GM11168 (cell line): ENCODE data around the gene ROBO3.

Source experiments
- in situ Hi-C: fragments of 300-500 bp; cut with MboI; formaldehyde crosslinking; loops from one replicate; pipeline ENCODE4 v1.12.0; 2022; ENCODE audit warnings: low sequenced_read_pairs; ENCODE audit not compliant: unreplicated experiment

Gene ROBO3

DNA sequence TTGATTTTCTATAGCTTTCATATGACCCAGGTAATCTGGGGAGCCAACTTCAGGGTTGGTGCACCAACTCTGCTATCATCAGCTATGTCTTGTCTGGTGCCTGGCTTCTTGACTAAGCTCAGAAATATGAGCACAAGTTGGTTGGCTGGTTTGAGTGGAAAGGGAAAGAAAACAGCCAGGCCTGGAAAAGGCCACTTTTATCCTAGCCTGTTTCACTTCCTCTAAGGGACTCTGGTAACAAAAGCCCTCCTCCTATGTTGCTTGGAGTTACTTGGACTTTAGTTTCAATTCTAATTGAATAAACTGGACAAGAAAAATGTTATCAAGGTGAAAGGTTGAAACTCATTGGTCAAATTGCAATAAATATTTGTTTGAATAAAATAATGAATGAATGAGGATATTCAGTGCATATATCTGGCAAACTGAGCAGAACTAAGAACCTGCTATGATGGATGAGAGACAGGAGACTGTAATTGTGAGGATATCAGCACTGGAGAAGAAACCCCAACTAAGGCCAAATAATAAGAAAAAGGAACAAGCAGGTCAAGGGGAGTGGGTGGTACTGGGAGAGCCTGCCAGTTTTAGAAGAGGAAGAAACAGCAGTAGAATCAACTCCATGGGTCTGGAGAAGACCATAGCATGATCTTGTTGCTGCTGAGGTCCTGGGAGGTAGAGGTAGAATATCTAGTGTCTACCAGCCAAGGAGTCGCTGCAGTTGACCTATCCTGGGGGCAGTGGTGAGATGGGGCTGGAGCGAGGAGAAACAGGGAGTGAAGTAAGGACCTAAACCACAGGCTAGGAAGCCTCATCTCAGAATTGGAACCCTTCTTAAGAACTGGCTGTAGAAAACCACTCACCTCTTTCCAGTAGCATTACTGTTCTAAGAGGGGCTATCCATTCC is 24.2 kb downstream of the ROBO3 start:
- in situ Hi-C loops: no loop called here

DNA sequence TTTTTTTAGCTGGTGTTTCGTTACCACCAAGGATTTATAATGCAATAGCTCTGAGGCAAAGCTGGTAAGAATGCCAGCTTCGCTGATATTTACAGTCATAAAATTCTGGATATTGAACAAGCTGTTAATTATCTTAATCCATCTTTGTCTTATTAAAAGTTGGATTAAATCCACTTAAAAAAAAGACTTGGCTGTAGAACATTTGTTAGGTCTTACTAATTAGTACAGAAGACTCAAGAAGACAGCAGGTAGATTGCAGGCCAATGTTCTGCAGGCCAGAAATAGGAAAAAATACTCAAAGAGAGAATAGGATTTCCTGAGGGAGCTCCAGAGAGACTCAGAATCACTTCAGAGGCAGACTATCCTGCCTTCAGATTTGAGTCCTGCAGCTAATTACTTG is 24.9 kb downstream of the ROBO3 start:
- in situ Hi-C loops: no loop called here

DNA sequence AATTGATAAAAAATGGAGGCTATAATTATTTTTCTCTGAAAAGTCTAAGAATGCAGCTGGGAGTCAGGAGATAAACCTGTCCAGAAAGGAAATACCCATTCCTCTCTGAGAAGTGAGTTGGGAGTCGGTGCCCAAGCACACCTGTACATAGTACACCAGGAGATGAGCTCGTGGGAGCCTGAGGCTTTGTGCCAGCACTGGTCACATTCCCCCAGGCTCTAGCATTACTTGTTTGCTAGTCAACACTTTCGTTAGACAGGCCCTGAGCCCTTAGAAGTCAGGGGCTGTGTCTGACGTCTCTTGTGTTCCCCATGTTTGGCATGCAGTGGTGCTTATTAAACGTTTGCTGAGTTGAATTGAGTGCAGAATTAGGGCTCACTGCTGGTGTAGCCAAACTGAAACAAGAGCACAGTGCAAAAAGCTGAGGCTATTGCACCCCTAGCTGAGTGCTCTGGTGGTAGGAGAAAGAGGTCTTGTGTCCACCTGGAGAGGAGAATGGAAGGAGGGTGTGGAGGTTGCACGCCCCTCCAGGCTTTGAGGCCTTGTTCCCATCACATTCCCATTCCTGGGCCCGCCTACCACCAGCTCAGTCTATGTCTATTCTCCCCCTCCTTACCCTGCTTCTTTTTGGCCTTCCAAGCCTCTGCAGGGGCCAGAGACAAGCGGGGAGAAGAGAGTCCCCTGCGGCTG is 25.6 kb downstream of the ROBO3 start:
- in situ Hi-C loops: no loop called here

DNA sequence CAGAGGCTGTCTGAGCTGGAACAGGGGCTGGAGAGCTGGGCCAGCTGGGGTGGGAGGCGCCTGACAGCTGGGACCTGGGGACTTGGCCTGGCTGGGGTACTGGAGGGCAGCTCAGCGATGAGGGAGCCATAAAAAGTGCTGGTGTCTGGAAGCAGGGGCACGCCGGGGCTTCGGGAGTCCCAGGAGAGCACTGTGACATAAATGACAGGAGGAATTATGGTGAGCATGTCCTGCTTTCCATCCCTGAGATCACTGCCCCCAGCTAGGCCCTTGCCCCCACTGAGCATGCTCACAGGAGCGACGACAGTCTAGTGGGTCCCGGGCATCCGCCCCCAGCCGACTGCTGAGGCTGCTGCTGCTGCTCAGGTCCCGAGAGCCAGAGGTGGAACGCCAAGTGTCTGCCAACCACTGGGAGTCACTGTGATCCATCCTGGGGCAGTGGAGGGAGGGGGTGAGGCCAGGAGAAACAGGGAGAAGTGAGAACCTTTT is 26.2 kb downstream of the ROBO3 start:
- in situ Hi-C loops: no loop called here

DNA sequence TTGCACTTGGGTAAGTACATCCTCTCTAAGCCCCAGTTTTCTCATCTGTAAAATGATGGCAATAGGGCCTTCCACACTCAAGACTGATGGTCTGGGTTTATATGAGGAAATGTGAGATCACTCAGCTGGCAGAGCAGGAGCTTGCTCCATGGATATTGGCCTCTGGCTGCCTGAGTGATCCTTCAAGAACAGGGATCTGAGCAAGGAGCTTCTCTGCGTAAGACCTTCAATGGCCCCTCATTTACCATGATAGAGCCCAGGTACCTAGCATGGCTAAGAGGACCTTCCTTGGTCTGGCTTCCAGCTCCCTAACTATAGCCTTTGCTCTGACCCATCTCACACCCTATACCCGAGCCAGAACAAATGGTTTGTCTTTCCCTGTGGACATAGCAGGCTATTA is 26.9 kb downstream of the ROBO3 start:
- in situ Hi-C loops: no loop called here

DNA sequence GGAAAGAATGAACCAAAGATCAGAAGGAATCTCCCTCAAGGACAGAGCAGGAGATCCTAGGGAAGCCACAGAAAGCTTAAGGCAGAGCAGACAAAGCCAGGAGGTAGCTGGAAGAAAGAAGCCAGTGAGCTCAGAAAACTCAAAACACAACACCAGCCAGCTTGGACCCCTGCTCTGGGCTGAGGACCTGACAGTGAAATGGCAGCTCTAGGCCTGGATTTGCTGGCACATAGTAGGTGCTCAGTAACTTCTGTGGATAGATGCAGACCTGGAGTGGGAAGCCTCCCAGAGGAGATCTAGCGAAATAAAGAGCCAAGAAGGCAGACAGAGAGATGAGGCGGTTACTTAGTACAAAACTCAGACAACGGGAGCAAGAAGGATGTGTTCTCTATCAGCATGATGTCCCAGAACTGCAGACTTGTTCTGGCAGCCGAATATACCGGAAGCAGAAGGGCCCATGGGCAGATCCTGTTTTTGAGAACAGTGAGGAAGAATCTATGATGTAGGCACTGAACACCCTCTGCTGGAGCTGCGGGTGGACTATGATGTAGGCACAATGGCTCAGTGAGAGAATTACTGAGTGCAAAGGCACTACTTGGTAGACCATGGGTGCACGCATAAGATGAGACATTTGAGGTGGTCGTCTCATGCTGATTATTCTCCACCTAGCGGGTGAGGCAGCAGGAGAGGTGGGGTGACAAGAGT is 27.7 kb downstream of the ROBO3 start:
- in situ Hi-C loops: no loop called here

DNA sequence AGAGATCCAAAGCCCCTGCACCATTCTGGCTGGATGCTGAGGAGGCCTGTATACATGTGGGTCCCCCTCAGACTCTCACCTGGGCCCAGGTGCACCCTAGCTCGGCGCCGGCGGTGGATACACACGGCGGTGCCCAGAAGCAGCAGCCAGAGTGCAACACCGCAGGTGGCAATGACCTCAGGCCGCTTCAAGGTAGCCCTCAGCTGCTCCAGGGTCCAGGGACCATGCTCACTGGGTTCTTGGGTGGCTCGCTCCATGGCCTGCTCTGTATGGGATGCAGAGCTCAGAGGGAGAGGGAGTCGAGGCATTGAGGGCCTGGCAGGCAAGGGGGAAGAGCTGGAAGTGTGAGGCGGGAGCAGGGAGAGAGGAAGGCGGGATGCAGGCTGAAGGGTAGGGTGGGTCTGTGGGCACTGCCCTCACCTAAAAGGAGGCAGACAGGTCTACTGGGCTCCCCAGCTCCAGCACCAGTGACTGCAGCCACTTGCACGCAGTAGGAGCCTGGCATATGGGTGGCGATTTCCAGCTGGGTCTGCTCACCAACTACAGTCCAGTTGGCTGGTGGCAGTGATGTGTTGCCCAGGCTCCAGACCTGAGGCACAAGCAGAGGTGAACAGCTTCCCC is 28.7 kb downstream of the ROBO3 start:
- in situ Hi-C loops: no loop called here

DNA sequence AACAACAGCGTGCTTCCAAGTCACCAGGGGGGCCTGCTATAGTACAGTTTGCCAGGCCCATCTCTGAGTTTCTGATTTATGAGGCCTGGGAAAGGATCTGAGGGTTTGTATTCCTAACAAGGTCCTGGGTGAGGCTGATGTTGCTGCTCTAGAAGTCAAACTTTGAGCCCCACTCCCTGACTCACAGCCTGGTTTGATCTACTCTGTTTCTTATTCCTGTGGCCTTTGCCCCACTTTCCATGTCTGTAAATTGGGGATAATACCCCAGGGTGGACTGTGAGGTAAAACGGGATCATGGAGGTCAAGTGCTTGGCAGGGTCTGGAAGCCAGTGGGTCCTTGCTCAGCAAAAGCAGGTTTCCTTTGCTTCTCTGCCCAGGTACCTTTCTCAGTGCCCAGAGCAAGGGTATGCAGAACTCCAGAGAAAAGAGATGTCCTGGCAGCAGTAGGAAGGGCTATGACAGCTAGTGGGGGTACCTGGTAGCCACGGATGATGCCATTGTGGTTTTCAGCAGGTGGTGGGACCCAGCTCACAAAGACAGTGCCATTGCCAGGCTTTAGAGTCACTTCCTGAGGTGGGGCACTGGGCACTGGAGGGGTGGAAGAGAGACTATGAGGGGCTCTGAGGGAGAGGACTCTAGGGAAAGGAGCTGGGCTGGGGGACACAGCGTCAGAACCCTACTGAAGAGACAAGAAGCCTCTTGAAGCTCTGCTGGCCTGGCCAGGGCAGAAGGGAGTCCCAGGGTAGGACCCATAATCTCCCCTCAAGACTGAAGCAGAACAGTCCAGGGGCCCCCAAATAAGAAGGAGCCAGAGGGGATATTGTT is 29.6 kb downstream of the ROBO3 start:
- in situ Hi-C loops: no loop called here

DNA sequence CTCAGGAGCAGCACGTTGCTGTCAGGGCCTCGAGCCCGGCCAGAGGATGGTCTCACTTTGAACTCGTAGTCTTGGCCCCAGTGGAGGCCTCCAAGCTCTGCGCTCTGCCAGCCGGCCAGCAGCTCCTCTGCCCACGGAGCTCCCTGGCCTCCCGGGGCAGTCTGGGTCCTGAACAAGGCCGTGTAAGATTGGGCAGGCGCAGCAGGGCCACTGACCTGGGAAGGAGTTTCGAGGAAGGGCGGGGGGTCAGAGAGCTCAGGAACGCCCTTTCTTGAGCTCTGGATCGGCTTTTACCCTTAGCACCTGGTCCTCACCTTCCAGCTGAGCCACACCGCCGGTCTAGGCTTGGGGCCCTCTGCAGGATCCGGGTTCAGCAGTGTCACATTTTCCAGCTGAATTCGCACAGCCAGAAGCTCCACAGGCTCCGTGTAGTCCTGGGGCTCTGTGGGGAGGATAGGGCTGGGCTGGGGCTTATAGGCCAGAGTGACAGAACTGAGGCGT is 30.3 kb downstream of the ROBO3 start:
- in situ Hi-C loops: no loop called here

DNA sequence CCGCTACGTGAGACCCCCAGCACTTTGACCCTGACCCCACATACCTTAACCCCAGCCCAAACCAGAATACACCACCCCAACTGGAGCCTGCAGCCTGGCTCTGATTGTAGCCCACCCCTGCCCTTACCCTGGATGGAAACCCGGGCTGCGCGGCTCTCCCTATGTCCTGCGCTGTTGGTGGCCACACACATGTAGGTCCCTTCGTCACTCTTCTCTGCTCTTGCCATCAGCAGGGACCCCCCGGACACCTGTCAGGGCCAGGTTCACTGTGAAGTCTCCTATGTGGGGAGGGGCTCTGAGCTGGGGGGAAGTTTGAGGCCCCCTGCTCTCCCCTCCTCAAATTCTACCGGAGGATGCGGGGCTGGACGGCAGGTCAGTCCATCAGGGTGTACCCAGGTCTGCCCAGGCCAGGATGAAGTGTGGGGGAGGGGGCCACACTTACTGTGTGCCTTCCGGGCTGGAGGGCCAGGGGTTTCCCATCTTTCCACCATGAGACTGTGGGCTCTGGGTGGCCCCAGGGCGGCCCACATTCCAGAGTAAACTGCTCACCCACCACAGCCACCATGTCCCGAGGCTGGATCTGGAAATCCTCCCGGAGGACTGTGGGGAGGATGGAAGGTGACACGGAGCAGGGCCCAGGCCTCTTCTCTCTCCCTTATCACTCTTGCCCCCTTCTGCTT is 31.0 kb downstream of the ROBO3 start:
- in situ Hi-C loops: no loop called here

DNA sequence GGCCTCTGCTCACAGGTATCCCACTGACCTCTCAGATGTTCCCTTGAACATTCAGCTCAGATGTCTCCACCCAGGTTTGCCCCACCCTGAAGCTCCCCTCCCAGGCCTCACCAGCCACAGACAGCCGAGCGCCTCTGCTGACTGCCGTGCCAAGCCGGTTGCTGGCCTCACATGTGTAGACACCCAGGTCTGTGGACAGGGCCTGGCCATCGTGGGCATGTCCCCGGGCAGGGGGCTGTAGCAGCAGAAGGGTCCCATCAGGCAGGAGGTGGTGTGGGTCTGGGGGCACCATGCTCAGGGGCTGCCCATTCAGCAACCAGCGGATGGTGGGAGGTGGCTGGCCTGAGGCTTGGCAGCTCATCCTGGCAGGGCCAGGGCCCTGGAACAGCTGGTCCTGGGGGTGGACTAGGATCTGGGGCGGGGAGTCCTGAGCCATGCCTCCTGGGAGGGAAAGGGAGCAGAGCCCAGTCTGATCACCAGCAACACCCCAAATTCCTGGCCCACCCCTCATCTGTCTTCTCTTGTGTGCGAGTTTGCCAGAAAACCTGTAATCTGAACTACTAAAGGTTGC is 31.7 kb downstream of the ROBO3 start:
- in situ Hi-C loops: no loop called here

DNA sequence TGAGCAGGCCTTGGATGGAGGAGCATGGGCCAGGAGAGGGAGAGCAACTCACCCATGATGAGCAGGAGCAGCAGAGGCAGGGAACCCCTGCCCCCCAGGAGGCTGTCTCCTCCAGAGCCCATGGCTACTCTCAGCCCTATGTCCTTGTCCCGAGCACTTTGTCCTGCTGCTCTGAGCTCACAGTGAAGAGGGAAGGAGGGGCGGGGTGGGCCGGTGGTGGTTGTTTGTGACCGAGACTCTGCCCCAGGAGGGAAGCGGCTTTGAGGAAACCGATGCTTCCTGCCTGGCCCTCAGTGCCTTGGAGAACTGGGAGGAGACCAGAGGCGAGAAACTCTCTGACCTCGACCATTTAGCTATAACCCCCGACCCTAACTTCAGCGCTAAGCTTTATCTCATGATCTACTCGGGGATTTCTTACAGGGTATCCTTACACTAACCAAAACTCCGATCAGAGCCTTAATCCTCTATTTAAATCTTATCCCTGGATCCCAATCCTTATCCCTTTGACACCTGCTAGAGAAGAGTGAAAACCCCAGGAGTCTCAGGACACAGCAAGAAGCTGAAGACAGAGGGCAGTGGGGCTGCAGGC is 32.5 kb downstream of the ROBO3 start, which contains the start of gene ROBO4:
Gene ROBO4, minus strand, starts transcription at position 192 of the 589 bp plus-strand sequence. Its CDS starts 70 bp downstream, at position 122.
- in situ Hi-C loops: no loop called here

DNA sequence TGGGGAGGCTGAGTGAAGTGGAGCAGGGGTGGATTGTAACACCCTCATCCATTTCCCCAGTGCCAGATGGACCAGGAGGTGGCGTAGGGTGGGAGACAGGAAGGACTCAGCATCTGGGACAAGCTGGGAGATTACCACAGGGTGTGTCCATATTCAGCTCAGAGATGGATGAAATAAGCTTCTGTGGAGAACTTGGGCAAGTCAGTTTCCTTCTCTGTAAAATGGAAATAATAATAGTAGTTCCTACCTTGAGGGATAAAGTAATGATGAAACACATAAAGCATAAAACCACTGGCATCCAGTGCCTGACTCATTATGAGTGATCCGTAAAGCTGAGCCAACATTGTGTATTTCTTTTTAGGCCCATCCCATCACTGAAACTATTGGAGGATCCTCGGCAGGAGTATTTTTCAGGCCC is 33.0 kb downstream of the ROBO3 start:
- in situ Hi-C loops: no loop called here

DNA sequence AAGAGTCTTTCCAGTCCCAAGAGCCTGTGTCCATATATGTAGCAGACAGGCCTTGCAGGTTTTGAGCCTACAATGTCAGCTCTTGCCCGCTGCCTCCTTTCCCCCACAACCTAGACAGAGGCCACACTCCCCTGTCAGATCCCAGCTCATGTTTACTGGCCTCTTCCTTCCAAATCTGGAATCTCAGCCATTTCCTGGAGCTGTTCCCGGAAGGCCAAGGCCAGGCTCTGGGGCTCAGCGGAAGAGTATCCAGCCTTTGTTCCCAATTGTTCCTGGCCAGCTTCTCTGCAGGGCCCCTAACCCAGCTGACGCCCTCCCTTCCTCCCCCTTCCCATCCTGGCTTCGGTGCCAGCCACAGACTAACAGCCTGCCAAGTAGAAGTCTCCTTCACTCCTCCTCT is 33.5 kb downstream of the ROBO3 start:
- in situ Hi-C loops: no loop called here

DNA sequence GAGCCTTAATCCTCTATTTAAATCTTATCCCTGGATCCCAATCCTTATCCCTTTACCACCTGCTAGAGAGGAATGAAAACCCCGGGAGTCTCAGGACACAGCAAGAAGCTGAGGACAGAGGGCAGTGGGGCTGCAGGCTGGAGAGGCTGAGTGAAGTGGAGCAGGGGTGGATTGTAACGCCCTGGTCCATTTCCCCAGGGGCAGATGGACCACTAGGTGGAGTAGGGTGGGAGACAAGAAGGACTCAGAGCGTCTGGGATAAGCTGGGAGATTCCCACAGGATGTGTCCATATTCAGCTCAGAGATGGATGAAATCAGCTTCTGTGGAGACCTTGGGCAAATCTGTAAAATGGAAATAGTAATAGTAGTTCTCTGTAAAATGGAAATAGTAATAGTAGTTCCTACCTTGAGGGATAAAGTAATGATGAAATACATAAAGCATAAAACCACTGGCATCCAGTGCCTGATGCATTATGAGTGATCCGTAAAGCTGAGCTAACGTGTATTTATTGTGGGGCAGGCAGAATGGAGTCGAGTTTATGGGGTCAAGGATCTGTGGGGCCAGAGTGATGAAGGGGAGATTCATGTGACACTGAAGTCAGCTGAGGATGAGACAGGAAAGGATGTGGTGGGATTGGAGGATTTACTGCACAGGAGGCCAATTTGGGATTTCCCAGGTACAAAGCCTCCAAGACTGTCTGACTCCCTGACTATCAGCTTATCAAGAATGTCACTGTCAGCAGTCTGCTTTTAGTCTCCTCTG is 34.3 kb downstream of the ROBO3 start:
- in situ Hi-C loops: no loop called here

DNA sequence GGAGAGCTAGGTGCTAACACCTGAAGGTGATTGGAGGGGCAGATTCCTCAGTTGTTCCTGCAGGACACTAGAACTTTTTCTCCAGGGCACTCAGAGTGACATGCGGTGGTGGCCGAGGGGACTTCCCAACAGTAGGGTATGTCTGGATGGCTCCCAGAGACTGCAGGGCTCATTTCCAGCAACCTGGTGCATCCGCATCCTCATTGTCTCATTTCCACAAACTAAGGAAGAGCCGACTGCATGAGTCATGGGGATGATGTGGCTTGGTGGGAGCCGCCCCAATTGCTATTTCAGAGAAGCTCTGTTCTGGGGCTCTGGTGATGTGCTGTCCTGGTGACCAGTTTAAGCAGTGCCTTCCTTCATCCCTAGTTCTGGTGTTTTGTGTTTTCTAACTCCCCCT is 35.2 kb downstream of the ROBO3 start:
- in situ Hi-C loops: no loop called here

DNA sequence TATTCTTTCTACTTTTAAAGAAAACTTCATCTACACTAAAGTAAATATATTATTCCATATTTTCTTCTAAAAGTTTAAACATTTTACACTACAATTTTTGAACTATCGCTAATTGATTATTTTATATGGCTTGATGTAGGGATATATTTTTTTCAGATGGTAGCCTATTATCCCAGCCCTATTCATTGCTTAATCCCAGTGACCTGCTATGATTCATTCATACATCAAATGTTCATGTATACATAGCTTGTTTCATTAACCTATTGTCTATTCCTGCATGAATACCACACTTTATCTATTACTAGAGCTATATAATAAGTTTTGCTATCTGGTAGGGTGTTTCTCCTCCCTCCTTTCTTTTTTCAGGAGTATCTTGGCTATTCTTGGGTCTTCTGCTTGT is 37.4 kb downstream of the ROBO3 start:
- in situ Hi-C loops: no loop called here
